Measurements from ENCODE around the gene KRTAP19-1. TPM values are rescaled to one million over a fixed set of nuclear protein-coding genes. Genes with fewer than 3 reads are reported as not detected.

KRTAP19-1 gene
- total RNA-seq, 1 donor from 2014 or later = not detected

DNA sequence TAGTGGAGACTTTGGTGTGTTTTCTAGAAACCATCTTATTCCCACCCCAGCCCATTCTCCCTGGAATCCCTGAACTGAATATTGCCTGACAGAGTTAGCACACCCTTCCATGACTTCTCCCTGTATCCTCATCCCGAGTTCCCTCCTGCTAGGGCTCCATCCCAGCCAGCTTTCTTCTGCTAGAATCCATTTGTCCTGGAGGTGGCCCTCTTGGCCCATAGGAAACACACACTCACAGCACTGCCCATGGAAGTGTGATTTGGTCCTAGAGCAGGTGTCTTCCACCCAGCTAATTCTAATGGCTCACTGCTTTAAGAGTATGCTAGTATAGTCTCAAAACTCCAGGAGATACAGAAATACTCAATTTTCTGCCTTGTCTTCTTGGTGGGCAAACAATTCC, 36.0 kb downstream of the KRTAP19-1 start:
- Histone ChIP-seq H3K36me3 (no peaks in the 10 kb centered on the region), H3K9me3 (no peaks in the 10 kb centered on the region), H3K4me3 (no peak overlapping the region), H3K4me1 (no peaks in the 10 kb centered on the region), H3K27me3 (no peaks in the 10 kb centered on the region), H3K27ac (no peak overlapping the region)
- ATAC-seq = no peak
- intact Hi-C loops (cut with DNase I) = no loop called here
- TF ChIP-seq, protein P1, sequence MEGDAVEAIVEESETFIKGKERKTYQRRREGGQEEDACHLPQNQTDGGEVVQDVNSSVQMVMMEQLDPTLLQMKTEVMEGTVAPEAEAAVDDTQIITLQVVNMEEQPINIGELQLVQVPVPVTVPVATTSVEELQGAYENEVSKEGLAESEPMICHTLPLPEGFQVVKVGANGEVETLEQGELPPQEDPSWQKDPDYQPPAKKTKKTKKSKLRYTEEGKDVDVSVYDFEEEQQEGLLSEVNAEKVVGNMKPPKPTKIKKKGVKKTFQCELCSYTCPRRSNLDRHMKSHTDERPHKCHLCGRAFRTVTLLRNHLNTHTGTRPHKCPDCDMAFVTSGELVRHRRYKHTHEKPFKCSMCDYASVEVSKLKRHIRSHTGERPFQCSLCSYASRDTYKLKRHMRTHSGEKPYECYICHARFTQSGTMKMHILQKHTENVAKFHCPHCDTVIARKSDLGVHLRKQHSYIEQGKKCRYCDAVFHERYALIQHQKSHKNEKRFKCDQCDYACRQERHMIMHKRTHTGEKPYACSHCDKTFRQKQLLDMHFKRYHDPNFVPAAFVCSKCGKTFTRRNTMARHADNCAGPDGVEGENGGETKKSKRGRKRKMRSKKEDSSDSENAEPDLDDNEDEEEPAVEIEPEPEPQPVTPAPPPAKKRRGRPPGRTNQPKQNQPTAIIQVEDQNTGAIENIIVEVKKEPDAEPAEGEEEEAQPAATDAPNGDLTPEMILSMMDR (IDR thresholded peaks at IDR 0.05) = no peak
- DNase-seq = no peak

DNA sequence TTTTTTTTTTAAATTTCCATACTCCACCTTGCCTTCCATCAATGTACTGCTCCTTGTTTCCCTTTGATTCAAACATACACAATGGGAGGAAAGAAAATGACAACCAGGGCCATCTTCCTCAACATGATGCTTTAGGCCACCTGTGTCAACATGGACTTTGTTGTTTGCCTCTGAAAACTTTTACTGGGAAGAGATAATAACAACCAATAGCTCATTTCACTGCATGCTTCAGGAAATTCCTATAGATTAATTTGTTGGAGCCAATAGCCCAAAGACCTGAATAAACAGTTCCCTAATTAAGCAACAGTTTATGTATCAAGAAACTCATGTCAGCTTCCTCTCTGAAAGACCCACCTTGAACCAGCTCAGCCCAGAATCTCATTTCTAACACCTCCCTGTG, 36.9 kb downstream of the KRTAP19-1 start:
- H3K4me3 ChIP-seq = no peak overlapping the region
- no peak overlapping the region for H3K27ac ChIP-seq
- DNase-seq (no peak), ATAC-seq (no peak)
- no peaks in the 10 kb centered on the region for H3K27me3 ChIP-seq
- H3K4me1 ChIP-seq = no peaks in the 10 kb centered on the region
- H3K9me3 ChIP-seq = no peaks in the 10 kb centered on the region
- intact Hi-C loops (cut with DNase I) = no loop called here
- TF ChIP-seq, protein P1 (IDR thresholded peaks at IDR 0.05) = no peak
- H3K36me3 ChIP-seq = no peaks in the 10 kb centered on the region

DNA sequence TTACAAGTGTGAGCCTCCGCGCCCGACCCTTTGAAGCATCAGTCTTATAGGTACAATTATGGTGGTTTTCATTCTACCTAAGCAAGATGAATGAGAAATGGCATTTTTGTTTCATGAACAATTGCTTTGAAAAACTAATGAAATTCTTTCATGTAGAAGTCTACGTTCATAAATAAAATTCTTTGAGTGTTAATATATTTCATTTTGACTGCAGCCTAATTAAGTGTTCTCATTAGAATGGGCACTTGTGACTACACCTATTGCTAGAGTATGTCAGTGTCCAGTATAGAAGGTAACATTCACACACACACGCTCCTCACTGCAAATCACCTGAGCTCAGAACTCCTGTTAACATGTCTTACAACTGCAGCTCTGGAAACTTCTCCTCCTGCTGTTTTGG, 40.2 kb downstream of the KRTAP19-1 start, which contains the start of gene KRTAP15-1:
KRTAP15-1 (plus strand) TSS at position 301 of the 400 bp plus-strand sequence; CDS start at position 354, 53 bp downstream.
- no peaks in the 10 kb centered on the region for H3K36me3 ChIP-seq
- TF ChIP-seq, protein P1 (IDR thresholded peaks at IDR 0.05) = no peak
- intact Hi-C loops (cut with DNase I) = no loop called here
- no peaks in the 10 kb centered on the region for H3K4me1 ChIP-seq
- no peak for ATAC-seq
- DNase-seq = no peak
- H3K9me3 ChIP-seq = no peaks in the 10 kb centered on the region
- H3K4me3 ChIP-seq = no peak within 1 kb of the TSS
- no peaks in the 10 kb centered on the region for H3K27me3 ChIP-seq
- H3K27ac ChIP-seq = no peak within 1 kb of the TSS

DNA sequence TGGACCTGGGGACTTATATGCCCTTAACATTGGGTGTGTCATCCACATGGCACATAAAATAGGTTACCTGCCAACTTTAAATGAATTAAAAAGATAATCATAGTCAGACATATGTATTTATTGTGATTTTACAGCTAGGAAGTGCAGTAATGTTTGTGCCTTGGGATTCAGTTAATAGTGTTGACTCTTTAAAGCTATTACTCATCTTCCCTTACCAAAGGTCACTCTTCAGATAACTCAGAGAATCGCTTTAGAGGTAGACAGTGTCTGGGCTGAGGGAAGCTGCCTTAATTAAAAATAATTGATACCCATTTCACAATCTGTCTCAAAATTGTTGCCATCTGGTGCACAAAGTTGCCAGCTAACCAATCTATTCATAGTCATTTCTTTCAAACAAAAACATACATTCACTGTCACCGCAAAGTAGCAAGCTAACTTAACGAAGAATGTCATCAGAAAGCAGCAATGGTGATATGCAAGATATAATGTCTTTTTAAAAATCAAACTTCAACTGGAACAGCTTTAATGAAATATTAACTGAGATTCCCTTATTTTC, 43.1 kb downstream of the KRTAP19-1 start:
- Histone ChIP-seq H3K9me3 (no peaks in the 10 kb centered on the region), H3K4me3 (no peak overlapping the region), H3K4me1 (no peaks in the 10 kb centered on the region), H3K36me3 (no peaks in the 10 kb centered on the region), H3K27me3 (no peaks in the 10 kb centered on the region), H3K27ac (no peak overlapping the region)
- intact Hi-C loops (cut with DNase I) = no loop called here
- DNase-seq (no peak), ATAC-seq (no peak)
- TF ChIP-seq, protein P1 (IDR thresholded peaks at IDR 0.05) = no peak

DNA sequence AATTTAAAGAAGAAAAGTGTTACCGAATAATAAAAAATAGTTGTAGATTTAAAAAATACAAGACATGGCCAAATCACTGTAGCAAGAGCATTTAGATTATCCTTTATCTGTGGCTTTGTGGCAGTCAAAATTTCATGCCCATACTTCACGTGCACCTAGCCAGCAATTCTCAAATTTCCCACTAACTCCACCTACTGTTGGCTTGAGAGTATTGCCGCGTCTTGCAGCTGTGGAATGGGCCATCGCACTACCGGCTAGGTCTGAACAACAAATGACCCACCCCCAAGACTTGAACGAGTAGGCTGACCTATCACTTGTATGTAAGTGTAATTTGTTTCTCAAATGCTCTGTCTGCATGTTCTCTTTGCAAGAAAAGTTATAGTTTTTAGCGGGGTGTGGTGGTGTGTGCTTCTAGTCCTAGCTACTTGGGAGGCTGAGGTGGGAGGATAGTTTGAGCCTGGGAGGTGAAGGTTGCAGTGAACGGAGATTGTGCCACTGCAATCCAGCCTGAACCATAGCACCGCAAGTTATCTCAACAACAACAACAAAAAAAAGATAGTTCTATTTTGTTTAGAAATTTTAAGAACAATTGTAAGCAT, 46.0 kb downstream of the KRTAP19-1 start:
- Histone ChIP-seq H3K27ac (no peak overlapping the region), H3K27me3 (no peaks in the 10 kb centered on the region), H3K4me1 (no peaks in the 10 kb centered on the region), H3K4me3 (no peak overlapping the region), H3K9me3 (no peaks in the 10 kb centered on the region), H3K36me3 (no peaks in the 10 kb centered on the region)
- DNase-seq (no peak), ATAC-seq (peak; percentile 85)
- intact Hi-C loops (cut with DNase I) = no loop called here
- TF ChIP-seq, protein P1 (IDR thresholded peaks at IDR 0.05) = peak; percentile 59

All from upper lobe of right lung (tissue), 1 donor.